OCI-LY3 (cell line): ENCODE data around the gene HACL1.

Experiments
- CTCF ChIP-seq: fragments of 200-600, 300-600 bp; sonication (generic); IDR thresholded peaks from 2 replicates; pipeline ENCODE4 v1.5.1; 2014; ENCODE audit warnings: antibody characterized with exemption, low read length, low read depth
- EZH2phosphoT487 ChIP-seq: fragments of 200-600 bp; shearing (Covaris generic); IDR thresholded peaks from 2 replicates; pipeline ENCODE4 v1.6.1; 2018; ENCODE audit warnings: antibody characterized with exemption, mixed run types, low read depth

- no peak for TF ChIP-seq CTCF
- no peak for TF ChIP-seq EZH2phosphoT487
Observed at GRCh38 chr3:15536856-15537255, 64.5 kb downstream of the HACL1 start.
